ENCODE data around the gene ATP8B3.

DNA sequence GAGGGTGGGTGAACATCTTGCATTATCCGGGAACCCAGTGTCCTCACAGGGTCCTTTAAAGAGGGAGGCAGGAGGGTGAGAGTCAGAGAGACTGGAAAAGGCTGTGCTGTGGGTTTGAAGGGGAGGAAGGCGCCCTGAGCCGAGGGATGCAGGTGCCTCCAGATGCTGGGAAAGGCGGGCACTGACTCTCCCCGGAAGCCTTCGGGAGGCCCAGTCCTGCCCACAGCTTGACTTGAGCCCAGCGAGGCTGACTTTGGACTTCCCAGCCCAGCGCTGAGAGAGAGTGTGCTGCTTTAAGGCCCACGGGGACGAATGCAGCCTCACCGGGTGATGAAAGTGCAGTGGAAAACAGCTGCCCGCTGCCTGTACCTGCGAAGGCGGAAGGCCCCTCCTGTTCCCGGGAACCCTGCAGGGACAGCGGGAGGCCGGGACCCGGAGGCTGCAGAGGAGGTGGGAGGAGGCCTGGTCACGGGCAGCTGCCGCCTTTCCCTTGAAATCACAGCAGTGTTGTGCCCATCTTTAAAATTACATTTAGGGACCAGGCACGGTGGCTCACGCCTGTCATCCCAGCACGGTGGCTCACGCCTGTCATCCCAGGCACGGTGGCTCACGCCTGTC lies 20.1 kb upstream of the ATP8B3 start:
- TF ChIP-seq YY1 (IDR thresholded peaks at IDR 0.05; ENCODE audit: low read depth) = no peak
- no peak for TF ChIP-seq NFIC (IDR thresholded peaks at IDR 0.05)
- no peak for TF ChIP-seq USF1 (IDR thresholded peaks at IDR 0.05)
- TF ChIP-seq EP300 (IDR thresholded peaks at IDR 0.05; ENCODE audit: borderline replicate concordance) = no peak
- TF ChIP-seq RAD21 (IDR thresholded peaks at IDR 0.05; ENCODE audit: low read depth) = no peak
- no peak for TF ChIP-seq TAF1 (IDR thresholded peaks at IDR 0.05; ENCODE audit: low read depth)

Data from Ishikawa (cell line).